Choroid plexus epithelial cell (primary cell): ENCODE results near the gene CLDN11.

Source experiments
- DNase-seq: peaks from one replicate; pipeline ENCODE4 v3.0.0-alpha.2; 2010; ENCODE audit warnings: low read depth
- H3K4me3 ChIP-seq: 2 replicates; pipeline ENCODE4 v1.5.1; 2011; ENCODE audit warnings: low read depth, mild to moderate bottlenecking, control low read depth, low read length, moderate library complexity
- TF ChIP-seq, protein P1 (sequence below): conservative IDR thresholded peaks from 2 replicates; pipeline ENCODE4 v1.5.1; 2011; ENCODE audit warnings: low read depth, mild to moderate bottlenecking, control low read depth, inconsistent platforms, low read length, moderate library complexity

Gene CLDN11

DNA sequence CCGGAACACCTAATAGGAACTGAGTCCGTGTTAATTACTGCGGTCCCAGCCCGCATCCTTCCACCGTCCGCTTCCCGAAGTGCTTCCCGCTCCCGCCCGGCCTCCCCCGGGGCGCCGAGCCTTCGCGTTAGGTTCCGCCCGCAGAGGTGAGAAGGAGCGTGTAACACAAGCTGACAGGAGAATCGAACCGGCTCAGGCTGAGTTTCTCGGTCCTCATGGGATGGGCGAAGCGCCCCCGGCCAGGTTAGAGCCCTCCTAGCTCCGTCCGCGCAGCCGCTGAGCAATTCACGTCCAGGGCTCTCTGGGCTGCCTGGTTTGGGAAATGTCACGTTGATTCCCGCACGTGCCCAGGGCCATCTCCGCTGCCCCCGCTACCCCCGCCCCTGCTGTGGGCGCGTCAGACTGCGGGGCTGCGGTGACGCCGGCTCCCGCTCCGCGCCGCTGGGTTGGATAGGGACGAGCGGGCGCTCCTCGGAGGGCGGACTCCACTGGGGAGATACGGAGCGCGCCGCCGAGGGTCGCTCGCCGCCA is 954 bp downstream of the CLDN11 start:
- peak overlapping the region; percentile 81 for H3K4me3 ChIP-seq
- TF ChIP-seq, protein P1, sequence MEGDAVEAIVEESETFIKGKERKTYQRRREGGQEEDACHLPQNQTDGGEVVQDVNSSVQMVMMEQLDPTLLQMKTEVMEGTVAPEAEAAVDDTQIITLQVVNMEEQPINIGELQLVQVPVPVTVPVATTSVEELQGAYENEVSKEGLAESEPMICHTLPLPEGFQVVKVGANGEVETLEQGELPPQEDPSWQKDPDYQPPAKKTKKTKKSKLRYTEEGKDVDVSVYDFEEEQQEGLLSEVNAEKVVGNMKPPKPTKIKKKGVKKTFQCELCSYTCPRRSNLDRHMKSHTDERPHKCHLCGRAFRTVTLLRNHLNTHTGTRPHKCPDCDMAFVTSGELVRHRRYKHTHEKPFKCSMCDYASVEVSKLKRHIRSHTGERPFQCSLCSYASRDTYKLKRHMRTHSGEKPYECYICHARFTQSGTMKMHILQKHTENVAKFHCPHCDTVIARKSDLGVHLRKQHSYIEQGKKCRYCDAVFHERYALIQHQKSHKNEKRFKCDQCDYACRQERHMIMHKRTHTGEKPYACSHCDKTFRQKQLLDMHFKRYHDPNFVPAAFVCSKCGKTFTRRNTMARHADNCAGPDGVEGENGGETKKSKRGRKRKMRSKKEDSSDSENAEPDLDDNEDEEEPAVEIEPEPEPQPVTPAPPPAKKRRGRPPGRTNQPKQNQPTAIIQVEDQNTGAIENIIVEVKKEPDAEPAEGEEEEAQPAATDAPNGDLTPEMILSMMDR = no peak
- DNase-seq = peak; percentile 68

DNA sequence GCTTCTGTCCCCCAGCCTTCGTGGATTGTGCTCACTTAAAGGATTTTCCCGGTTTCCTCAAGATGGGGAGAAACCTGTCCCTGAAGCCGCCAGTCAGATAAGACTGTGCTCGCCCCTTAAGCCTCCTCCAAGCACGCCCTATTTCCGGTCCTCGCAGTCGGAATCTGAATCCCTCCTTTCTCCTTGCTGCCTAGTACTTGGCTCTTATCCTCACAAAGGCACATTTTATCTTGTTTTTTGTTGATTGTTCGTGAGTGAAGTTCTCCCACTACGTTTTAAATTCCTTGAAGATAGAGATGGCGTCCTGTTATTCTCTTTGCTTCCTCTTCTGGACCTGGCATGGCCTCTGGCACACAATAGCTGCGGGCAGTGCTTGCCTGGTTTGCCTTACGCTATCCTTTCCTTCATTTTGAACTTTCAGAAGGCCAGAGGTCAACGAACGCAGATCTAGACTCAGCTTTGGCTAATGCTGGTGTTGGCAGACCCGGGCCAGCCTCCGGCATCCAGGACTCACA is 1.7 kb downstream of the CLDN11 start:
- H3K4me3 ChIP-seq = peak overlapping the region; percentile 81
- TF ChIP-seq, protein P1 = no peak
- peak; percentile 68 for DNase-seq

DNA sequence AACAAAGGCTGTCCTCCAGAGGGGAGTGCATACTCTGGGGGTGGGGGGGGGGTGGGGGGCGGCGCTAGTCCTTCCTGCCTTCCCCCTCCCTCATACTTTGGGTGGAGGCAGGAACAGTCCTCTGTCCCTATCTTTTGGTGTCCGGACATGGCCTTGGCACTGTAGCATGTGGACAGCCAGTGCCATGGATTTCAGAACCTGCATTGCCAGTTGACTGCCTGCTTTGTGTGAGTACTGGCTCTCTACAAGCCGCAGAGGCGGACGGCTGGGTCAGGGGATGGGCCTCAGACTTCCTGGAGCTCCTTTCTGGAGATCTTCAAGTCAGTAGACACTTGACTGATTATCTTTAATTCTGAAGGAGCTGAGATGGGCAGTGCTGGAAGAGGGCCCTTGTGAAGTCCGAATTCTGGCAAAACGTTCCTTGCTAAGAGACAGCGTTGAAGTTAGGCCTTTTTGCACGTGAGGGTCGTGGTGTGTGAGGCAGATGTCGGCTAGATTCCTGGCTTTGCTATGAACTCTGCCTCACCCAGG is 2.5 kb downstream of the CLDN11 start:
- peak; percentile 63 for DNase-seq
- TF ChIP-seq, protein P1 = no peak
- peak overlapping the region; percentile 81 for H3K4me3 ChIP-seq

DNA sequence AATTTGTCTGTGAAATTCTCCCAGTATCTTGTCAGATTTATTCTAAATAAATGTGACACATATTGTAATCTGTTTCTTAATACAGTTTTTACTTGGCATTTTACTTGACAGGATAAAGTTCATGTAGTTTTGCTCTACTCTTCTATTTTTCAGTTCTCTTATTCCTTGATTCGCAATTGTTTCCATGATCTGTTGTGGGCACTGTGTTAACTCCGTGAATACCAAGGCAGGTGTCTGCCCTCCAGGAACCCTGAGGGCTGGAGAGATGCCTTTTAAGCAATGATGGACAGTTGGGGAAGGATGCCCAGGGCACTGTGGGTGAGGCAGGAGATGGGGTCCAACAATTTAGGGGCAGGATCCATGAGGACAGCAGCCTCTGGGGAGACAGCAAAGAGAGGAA is 3.1 kb downstream of the CLDN11 start:
- TF ChIP-seq, protein P1 = no peak
- peak overlapping the region; percentile 81 for H3K4me3 ChIP-seq
- DNase-seq = no peak

DNA sequence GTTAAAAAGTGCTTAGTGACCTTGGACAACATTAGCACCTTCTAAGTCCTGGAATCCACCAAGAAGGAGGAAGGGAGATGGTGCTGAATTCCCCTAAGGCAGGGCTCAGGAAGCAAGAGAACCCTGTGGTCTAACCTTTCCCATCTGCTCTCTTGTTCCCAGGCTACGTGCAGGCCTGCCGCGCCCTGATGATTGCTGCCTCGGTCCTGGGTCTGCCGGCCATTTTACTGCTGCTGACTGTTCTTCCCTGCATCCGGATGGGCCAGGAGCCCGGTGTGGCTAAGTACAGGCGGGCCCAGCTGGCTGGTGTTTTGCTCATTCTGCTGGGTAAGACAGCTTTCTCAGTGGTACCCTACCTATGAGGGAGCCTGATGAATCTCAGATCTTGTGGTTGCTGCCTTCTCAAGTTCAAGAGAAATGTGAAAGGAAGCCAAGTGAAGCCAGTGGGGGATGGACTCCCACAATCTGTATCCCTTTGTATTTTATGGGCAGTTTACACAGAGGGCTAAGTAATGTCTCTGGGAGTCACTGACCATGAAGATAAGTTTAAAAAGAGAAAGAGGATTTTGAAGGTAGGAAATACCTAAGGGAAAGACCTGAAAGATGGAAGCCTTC is 4.4 kb downstream of the CLDN11 start:
- peak; percentile 80 for DNase-seq
- peak overlapping the region; percentile 20 for H3K4me3 ChIP-seq
- TF ChIP-seq, protein P1 = no peak

DNA sequence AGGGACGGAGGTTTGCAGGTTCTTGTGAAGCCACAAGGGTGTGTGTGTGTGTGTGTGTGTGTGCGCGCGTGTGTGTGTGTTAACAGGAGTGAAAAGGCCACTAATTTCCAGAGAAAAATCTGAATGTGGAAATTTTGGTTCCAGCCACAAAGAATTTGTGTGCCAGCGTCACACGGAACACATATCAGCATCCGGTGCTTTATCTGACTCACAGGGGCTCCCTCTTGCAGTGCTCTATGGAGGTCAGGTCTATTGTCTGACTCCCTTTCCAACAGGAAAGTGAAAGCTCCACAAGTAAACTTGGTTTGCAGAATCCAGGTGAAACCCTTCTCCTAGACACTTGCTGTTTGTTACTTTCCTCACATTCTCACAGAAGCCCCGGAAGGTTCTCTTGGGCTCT is 6.2 kb downstream of the CLDN11 start:
- peak; percentile 80 for DNase-seq
- H3K4me3 ChIP-seq = no peak overlapping the region
- TF ChIP-seq, protein P1 = no peak
